ENCODE data around the gene LHX5.

DNA sequence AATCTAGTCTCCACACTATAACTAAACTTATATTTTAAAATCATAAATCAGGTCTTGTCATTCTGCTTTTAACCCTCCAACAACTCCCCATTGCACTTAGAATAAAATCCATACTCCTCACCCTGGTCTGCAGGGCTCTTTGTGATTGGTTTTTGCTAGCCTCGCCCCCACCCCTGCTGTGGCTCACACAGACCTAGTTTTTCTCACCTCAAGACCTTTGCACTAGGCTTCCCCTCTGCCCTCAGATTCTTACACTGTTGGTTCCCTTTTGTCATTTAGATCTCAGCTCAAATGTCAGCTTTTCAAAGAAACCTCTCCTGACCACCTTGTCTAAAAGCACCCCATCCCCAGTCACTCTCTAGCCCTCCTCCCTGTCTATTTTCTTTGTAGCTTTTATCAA is 10.7 kb upstream of the LHX5 start:
- TF ChIP-seq EP300 (IDR thresholded peaks at IDR 0.05; ENCODE audit: low read depth) = no peak
- TF ChIP-seq, protein P1, sequence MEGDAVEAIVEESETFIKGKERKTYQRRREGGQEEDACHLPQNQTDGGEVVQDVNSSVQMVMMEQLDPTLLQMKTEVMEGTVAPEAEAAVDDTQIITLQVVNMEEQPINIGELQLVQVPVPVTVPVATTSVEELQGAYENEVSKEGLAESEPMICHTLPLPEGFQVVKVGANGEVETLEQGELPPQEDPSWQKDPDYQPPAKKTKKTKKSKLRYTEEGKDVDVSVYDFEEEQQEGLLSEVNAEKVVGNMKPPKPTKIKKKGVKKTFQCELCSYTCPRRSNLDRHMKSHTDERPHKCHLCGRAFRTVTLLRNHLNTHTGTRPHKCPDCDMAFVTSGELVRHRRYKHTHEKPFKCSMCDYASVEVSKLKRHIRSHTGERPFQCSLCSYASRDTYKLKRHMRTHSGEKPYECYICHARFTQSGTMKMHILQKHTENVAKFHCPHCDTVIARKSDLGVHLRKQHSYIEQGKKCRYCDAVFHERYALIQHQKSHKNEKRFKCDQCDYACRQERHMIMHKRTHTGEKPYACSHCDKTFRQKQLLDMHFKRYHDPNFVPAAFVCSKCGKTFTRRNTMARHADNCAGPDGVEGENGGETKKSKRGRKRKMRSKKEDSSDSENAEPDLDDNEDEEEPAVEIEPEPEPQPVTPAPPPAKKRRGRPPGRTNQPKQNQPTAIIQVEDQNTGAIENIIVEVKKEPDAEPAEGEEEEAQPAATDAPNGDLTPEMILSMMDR (IDR thresholded peaks at IDR 0.05) = no peak
- no peak for TF ChIP-seq POLR2A (IDR thresholded peaks at IDR 0.05)
- no peak for TF ChIP-seq POLR2AphosphoS5 (IDR thresholded peaks at IDR 0.05)

All from transverse colon (tissue), 4 donors.